Endothelial cell of umbilical vein (primary cell): Measurements from ENCODE around the gene TANGO6. TPM values are rescaled to one million over a fixed set of nuclear protein-coding genes. Genes with fewer than 3 reads are reported as not detected.

Source experiments
- BruUV-seq: library from RNA; stranded (reverse); fragments of 400-500 nt; replicated peaks from 2 replicates; lab custom pipeline; 2021; lab: Mats Ljungman, UMichigan
- CTCF ChIA-PET: fragments of 300-600, 350-600 bp; sonication (Branson Sonifier 250); formaldehyde crosslinking; loops from one replicate; lab custom pipeline; 2021; ENCODE audit warnings: antibody characterized with exemption, inconsistent platforms; lab: Charles Lee
- POLR2A ChIA-PET: fragments of 300-600, 350-600 bp; sonication (Branson Sonifier 250); formaldehyde crosslinking; loops from one replicate; lab custom pipeline; 2021; ENCODE audit warnings: antibody characterized with exemption, inconsistent platforms; lab: Charles Lee
- DNase-seq: peaks from one replicate; pipeline ENCODE4 v3.0.0-alpha.2; 2011; ENCODE audit warnings: low read depth, low spot score
- FAIRE-seq: peaks from 2 replicates; lab custom pipeline; 2011; peaks lifted over from hg19 to GRCh38; lab: Jason Lieb, UNC
- H2AFZ ChIP-seq: 2 replicates; pipeline ENCODE4 v1.6.0; 2012; ENCODE audit warnings: low read depth, low read length, control low read depth, inconsistent platforms
- H3K27ac ChIP-seq: 2 replicates; pipeline ENCODE4 v1.5.1; 2011; ENCODE audit warnings: low read depth, mild to moderate bottlenecking, control low read depth, low read length, moderate library complexity; ENCODE audit not compliant: insufficient read depth
- H3K27me3 ChIP-seq, 2 experiments: 2 replicates each; pipeline versions ENCODE4 v1.6.0 to v1.6.1; 2011; ENCODE audit warnings: low read length in 2 of 2, mixed read lengths in 1 of 2; ENCODE audit not compliant: control insufficient read depth in 2 of 2, insufficient read depth in 2 of 2
- H3K36me3 ChIP-seq, 2 experiments: 2 replicates in 1 of 2; 3 replicates in 1 of 2; pipeline ENCODE4 v1.5.1; 2011; ENCODE audit warnings: low read length in 2 of 2, mild to moderate bottlenecking in 1 of 2, moderate library complexity in 1 of 2; ENCODE audit not compliant: control insufficient read depth in 2 of 2, insufficient read depth in 2 of 2; ENCODE audit errors: extremely low read depth in 1 of 2
- H3K4me1 ChIP-seq: 3 replicates; pipeline ENCODE4 v1.5.1; 2011; ENCODE audit warnings: mild to moderate bottlenecking, low read length; ENCODE audit not compliant: control insufficient read depth, insufficient read depth; ENCODE audit errors: extremely low read depth
- H3K4me2 ChIP-seq: 2 replicates; pipeline ENCODE4 v1.6.1; 2011; ENCODE audit warnings: low read length, control low read depth, mixed read lengths; ENCODE audit not compliant: insufficient read depth
- H3K4me3 ChIP-seq, 3 experiments: fragments of 200-600 bp in 1 of 3; sonication (generic), shearing (Covaris generic) in 1 of 3; replicated peaks in 1 of 3; 2 replicates each; pipeline ENCODE4 v1.5.1; 2011 to 2016; ENCODE audit warnings: control low read depth in 3 of 3, low read length in 3 of 3, mild to moderate bottlenecking in 2 of 3, inconsistent platforms in 1 of 3, low read depth in 1 of 3, moderate library complexity in 1 of 3; ENCODE audit not compliant: insufficient read depth in 1 of 3
- H3K79me2 ChIP-seq: 2 replicates; pipeline ENCODE4 v1.6.0; 2012; ENCODE audit warnings: low read length, inconsistent platforms; ENCODE audit not compliant: control insufficient read depth, insufficient read depth
- H3K9ac ChIP-seq: replicated peaks from 2 replicates; pipeline ENCODE3; 2011; ENCODE audit warnings: low read length, control low read depth; ENCODE audit not compliant: insufficient read depth; ENCODE audit errors: extremely low read depth
- H3K9me1 ChIP-seq: replicated peaks from 3 replicates; pipeline ENCODE4 v1.6.0; 2011; ENCODE audit warnings: mild to moderate bottlenecking, low read length; ENCODE audit not compliant: control insufficient read depth, insufficient read depth; ENCODE audit errors: extremely low read depth
- H3K9me3 ChIP-seq: replicated peaks from 2 replicates; pipeline ENCODE4 v1.5.1; 2012; ENCODE audit warnings: low read length, inconsistent platforms; ENCODE audit not compliant: control insufficient read depth, insufficient read depth
- H4K20me1 ChIP-seq: replicated peaks from 2 replicates; pipeline ENCODE3; 2011; ENCODE audit warnings: mild to moderate bottlenecking, low read length; ENCODE audit not compliant: control insufficient read depth, insufficient read depth; ENCODE audit errors: extremely low read depth
- CTCF ChIP-seq, 2 donors: IDR thresholded peaks; 1 replicate in 1 of 2; 2 replicates in 1 of 2; pipeline ENCODE4 v1.5.1; 2011; ENCODE audit warnings: low read length in 2 of 2, mild to moderate bottlenecking in 2 of 2, moderate library complexity in 2 of 2, control low read depth in 1 of 2, inconsistent platforms in 1 of 2, low read depth in 1 of 2; ENCODE audit not compliant: insufficient read depth in 1 of 2; ENCODE audit errors: extremely low read depth in 1 of 2
- GATA2 ChIP-seq: IDR thresholded peaks from 2 replicates; pipeline ENCODE4 v1.7.0; 2011; ENCODE audit warnings: low read depth, mild to moderate bottlenecking, moderate library complexity, mixed read lengths, low read length; ENCODE audit not compliant: insufficient read length, insufficient read depth
- JUN ChIP-seq: IDR thresholded peaks from 2 replicates; pipeline ENCODE4 v1.6.1; 2011; ENCODE audit warnings: borderline replicate concordance, low read depth; ENCODE audit not compliant: insufficient read length, insufficient read depth
- MAX ChIP-seq: IDR thresholded peaks from 2 replicates; pipeline ENCODE4 v1.6.1; 2011; ENCODE audit not compliant: insufficient read depth, insufficient read length
- POLR2A ChIP-seq: IDR thresholded peaks from 2 replicates; pipeline ENCODE4 v1.6.1; 2012; ENCODE audit warnings: low read depth, mild to moderate bottlenecking, control low read depth, low read length
- POLR2AphosphoS5 ChIP-seq: IDR thresholded peaks from 2 replicates; pipeline ENCODE4 v1.6.1; 2012; ENCODE audit warnings: low read depth, mild to moderate bottlenecking, control low read depth, low read length, moderate library complexity; ENCODE audit not compliant: insufficient read depth
- dilution Hi-C: fragments of 300-500 bp; cut with MboI; formaldehyde crosslinking; loops from one replicate; pipeline ENCODE4 v1.15.0; 2019; ENCODE audit warnings: low sequenced_read_pairs; ENCODE audit not compliant: extremely low pct_ligation_motif_present
- intact Hi-C: fragments of 100-400 bp; cut with micrococcal nuclease; formaldehyde crosslinking; loops from one replicate; pipeline ENCODE4 v1.10.0; 2022
- polyA plus RNA-seq, 4 experiments: library from polyadenylated mRNA; depleted of rRNA in 3 of 4; stranded (reverse) in 3 of 4; unstranded in 1 of 4; fragments of >200 nt; gene quantifications; 2 replicates each; pipeline versions ENCODE4 v1.2.1 to v1.2.3, GENCODE V29; 2011 to 2012; ENCODE audit warnings: missing spikeins in 1 of 4
- total RNA-seq: library from RNA; stranded (reverse); gene quantifications from 2 replicates; pipeline ENCODE4 v1.2.3, GENCODE V29; 2021

TANGO6 gene
- total and polyA plus RNA-seq, 2 donors (not counting 3 experiments of a cell fraction or from before 2014, with no cell fraction given) = 6.7 to 21.2 TPM

- no peaks in the 10 kb centered on the region for H3K9me3 ChIP-seq
- no peak overlapping the region for H3K4me3 ChIP-seq
Measured at GRCh38 chr16:68883685-68884084, 40.4 kb downstream of the TANGO6 start.

GRCh38 chr16:68884401-68884800 lies 41.1 kb downstream of the TANGO6 start:
- TF ChIP-seq CTCF (IDR thresholded peaks at IDR 0.05; ENCODE audit: extremely low read depth in 1 of 2, insufficient read depth in 1 of 2, low read depth in 1 of 2, low read length in 2 of 2) (no peak), POLR2AphosphoS5 (no peak), POLR2A (no peak), GATA2 (no peak), JUN (no peak)
- Histone ChIP-seq H3K79me2 (no peaks in the 10 kb centered on the region), H3K36me3 (no peaks in the 10 kb centered on the region), H3K27ac (no peak overlapping the region), H3K9ac (no peak overlapping the region), H3K4me1 (peaks cover 7% of the 10 kb centered on the region), H3K9me1 (no peaks in the 10 kb centered on the region), H3K9me3 (no peaks in the 10 kb centered on the region), H3K4me3 (no peak overlapping the region), H2AFZ (no peak overlapping the region), H3K27me3 (no peaks in the 10 kb centered on the region), H3K4me2 (no peak overlapping the region), H4K20me1 (no peaks in the 10 kb centered on the region)
- DNase-seq = no peak
- CTCF ChIA-PET = interaction anchor here (0.7 to 1.3 kb wide), 3 partner anchors 12 to 37 kb away, joined by 3 to 6 read pairs (median 4); no protein-coding TSS in a partner anchor
- FAIRE-seq = no peak
- BruUV-seq = no TSS peak
- dilution Hi-C loops (no loop called here), intact Hi-C loops (no loop called here)
- POLR2A ChIA-PET = no interaction called here

More at GRCh38 chr16:68883685-68884084, 40.4 kb downstream of the TANGO6 start:
- no peak for FAIRE-seq
- H3K9me1 ChIP-seq = no peaks in the 10 kb centered on the region
- ChIA-PET CTCF (no interaction called here), POLR2A (no interaction called here)
- no TSS peak for BruUV-seq
- DNase-seq = no peak
- TF ChIP-seq POLR2AphosphoS5 = no peak
- no peak for TF ChIP-seq MAX
- TF ChIP-seq GATA2 = no peak
- intact Hi-C loops = no loop called here
- no peak overlapping the region for H2AFZ ChIP-seq
- dilution Hi-C loops = no loop called here
- no peaks in the 10 kb centered on the region for H3K79me2 ChIP-seq
- H3K36me3 ChIP-seq = no peaks in the 10 kb centered on the region
- no peak overlapping the region for H3K9ac ChIP-seq
- no peak overlapping the region for H3K4me2 ChIP-seq
- H3K27ac ChIP-seq = no peak overlapping the region
- H3K4me1 ChIP-seq = peaks cover 7% of the 10 kb centered on the region
- no peaks in the 10 kb centered on the region for H3K27me3 ChIP-seq
- no peaks in the 10 kb centered on the region for H4K20me1 ChIP-seq
